Muscle of leg (tissue), 16 donors: Measurements from ENCODE around the gene ELP1. TPM values are rescaled to one million over a fixed set of nuclear protein-coding genes. Genes with fewer than 3 reads are reported as not detected.
"Not testable (repeated sequence)": the region's sequence is repeated elsewhere in the genome, so short reads cannot be mapped to it uniquely, and the experiment has no call there.

ENCODE experiments used
- DNase-seq: peaks from one replicate; pipeline ENCODE4 v3.0.0; 2013
- H3K27ac ChIP-seq: one replicate; pipeline ENCODE4 v1.5.1; 2013; ENCODE audit warnings: mild to moderate bottlenecking, low read length, control low read depth
- H3K27me3 ChIP-seq: one replicate; pipeline ENCODE4 v1.6.1; 2013; ENCODE audit warnings: low read length; ENCODE audit not compliant: control insufficient read depth, insufficient read depth
- H3K36me3 ChIP-seq: one replicate; pipeline ENCODE4 v1.6.1; 2013; ENCODE audit warnings: low read length; ENCODE audit not compliant: control insufficient read depth, insufficient read depth
- H3K4me1 ChIP-seq: one replicate; pipeline ENCODE4 v1.6.1; 2013; ENCODE audit warnings: low read length; ENCODE audit not compliant: control insufficient read depth, insufficient read depth
- H3K4me3 ChIP-seq: one replicate; pipeline ENCODE4 v1.5.1; 2013; ENCODE audit warnings: low read length, control low read depth
- H3K9me3 ChIP-seq: replicated peaks from 2 replicates; pipeline ENCODE4 v1.6.1; 2013; ENCODE audit warnings: low read depth, low read length; ENCODE audit not compliant: control insufficient read depth
- WGBS: methylation state at CpG from one replicate; pipeline ENCODE4 v1.1.5; 2013; ENCODE audit warnings: missing lambda C conversion rate; ENCODE audit not compliant: insufficient coverage; 5-methylcytosine and 5-hydroxymethylcytosine counted together
- long read RNA-seq, 11 donors: transcript quantifications; one replicate each; lab custom pipeline, GENCODE V29; 2026
- polyA plus RNA-seq, 8 donors: library from polyadenylated mRNA; unstranded; fragments of 120-200 nt; gene quantifications; one replicate each; pipeline versions ENCODE4 v1.2.1 to v1.2.3, GENCODE V29; 2013; ENCODE audit warnings: inconsistent platforms in 1 of 8, low replicate concordance in 1 of 8; ENCODE audit not compliant: insufficient read length in 8 of 8, insufficient read depth in 1 of 8
- total RNA-seq: library from RNA; stranded (reverse); fragments of 120-200 nt; gene quantifications from one replicate; pipeline ENCODE4 v1.2.4, GENCODE V29; 2013

The ELP1 gene
- total RNA-seq (28.3 TPM), polyA plus RNA-seq (10 to 100 TPM; 24.1 to 36.0 (median 29.3) TPM)
- long read RNA-seq, donor 1, full-length matches to known transcripts = 2 of 2 reads
- long read RNA-seq, donor 1, partial matches to known transcripts = 0 of 2 reads
- long read RNA-seq, donor 1, other reads (novel, unspliced or antisense) = 0 of 2 reads
- long read RNA-seq, donor 2 = 0 reads
- long read RNA-seq, donor 3, full-length matches to known transcripts = 1 of 1 reads
- long read RNA-seq, donor 3, partial matches to known transcripts = 0 of 1 reads
- long read RNA-seq, donor 3, other reads (novel, unspliced or antisense) = 0 of 1 reads
- long read RNA-seq, donor 4, full-length matches to known transcripts = 1 of 1 reads
- long read RNA-seq, donor 4, partial matches to known transcripts = 0 of 1 reads
- long read RNA-seq, donor 4, other reads (novel, unspliced or antisense) = 0 of 1 reads
- long read RNA-seq, donor 5, full-length matches to known transcripts = 3 of 3 reads
- long read RNA-seq, donor 5, partial matches to known transcripts = 0 of 3 reads
- long read RNA-seq, donor 5, other reads (novel, unspliced or antisense) = 0 of 3 reads
- long read RNA-seq, donor 6, full-length matches to known transcripts = 1 of 13 reads
- long read RNA-seq, donor 6, partial matches to known transcripts = 0 of 13 reads
- long read RNA-seq, donor 6, other reads (novel, unspliced or antisense) = 12 of 13 reads
- long read RNA-seq, donor 7, full-length matches to known transcripts = 3 of 3 reads
- long read RNA-seq, donor 7, partial matches to known transcripts = 0 of 3 reads
- long read RNA-seq, donor 7, other reads (novel, unspliced or antisense) = 0 of 3 reads
- long read RNA-seq, donor 8, full-length matches to known transcripts = 1 of 1 reads
- long read RNA-seq, donor 8, partial matches to known transcripts = 0 of 1 reads
- long read RNA-seq, donor 8, other reads (novel, unspliced or antisense) = 0 of 1 reads
- long read RNA-seq, donor 9 = 0 reads
- long read RNA-seq, donor 10, full-length matches to known transcripts = 1 of 1 reads
- long read RNA-seq, donor 10, partial matches to known transcripts = 0 of 1 reads
- long read RNA-seq, donor 10, other reads (novel, unspliced or antisense) = 0 of 1 reads
- long read RNA-seq, donor 11 = 0 reads

- no peaks in the 10 kb centered on the region for H3K9me3 ChIP-seq
- peak within 1 kb of the TSS; percentile 97 for H3K4me3 ChIP-seq
- peak within 1 kb of the TSS; percentile 88 for H3K27ac ChIP-seq
- peaks cover 3% of the 10 kb centered on the region for H3K27me3 ChIP-seq
- peak; percentile 95 for DNase-seq
- peaks cover 13% of the 10 kb centered on the region for H3K4me1 ChIP-seq
- under 1% methylated on average over 44 of the region's 48 CpGs for WGBS
- peaks cover 3% of the 10 kb centered on the region for H3K36me3 ChIP-seq
Measured at GRCh38 chr9:108933718-108934322, at the start of gene ELP1. Gene ELP1 (minus strand): TSS chr9:108934124. CDS start chr9:108931146, 2,978 bp downstream.

GRCh38 chr9:108980893-108981292, 47.0 kb upstream of the ELP1 start:
- peaks cover 16% of the 10 kb centered on the region for H3K36me3 ChIP-seq

GRCh38 chr9:108978205-108978604, 44.3 kb upstream of the ELP1 start:
- H3K4me3 ChIP-seq = no peak overlapping the region
- WGBS = no CpG with 5 or more reads among the region's 1 CpG
- DNase-seq = peak; percentile 59
- H3K27me3 ChIP-seq = no peaks in the 10 kb centered on the region
- H3K4me1 ChIP-seq = no peaks in the 10 kb centered on the region
- no peak overlapping the region for H3K27ac ChIP-seq
- peaks cover 16% of the 10 kb centered on the region for H3K36me3 ChIP-seq
- no peaks in the 10 kb centered on the region for H3K9me3 ChIP-seq

More at GRCh38 chr9:108980893-108981292, 47.0 kb upstream of the ELP1 start:
- WGBS = no CpG with 5 or more reads among the region's 2 CpGs
- no peaks in the 10 kb centered on the region for H3K9me3 ChIP-seq
- H3K4me3 ChIP-seq = no peak overlapping the region
- DNase-seq = no peak
- no peaks in the 10 kb centered on the region for H3K4me1 ChIP-seq
- H3K27ac ChIP-seq = no peak overlapping the region
- no peaks in the 10 kb centered on the region for H3K27me3 ChIP-seq

GRCh38 chr9:108973895-108974294, 40.0 kb upstream of the ELP1 start:
- no CpG with 5 or more reads among the region's 5 CpGs for WGBS
- Histone ChIP-seq H3K27me3 (no peaks in the 10 kb centered on the region), H3K27ac (no peak overlapping the region), H3K4me3 (no peak overlapping the region), H3K36me3 (peaks cover 6% of the 10 kb centered on the region), H3K4me1 (no peaks in the 10 kb centered on the region), H3K9me3 (no peaks in the 10 kb centered on the region)
- DNase-seq = peak; percentile 54

GRCh38 chr9:108972626-108973209, 38.8 kb upstream of the ELP1 start:
- WGBS = no CpG with 5 or more reads among the region's 2 CpGs

GRCh38 chr9:108972186-108972585, 38.3 kb upstream of the ELP1 start:
- no CpG with 5 or more reads among the region's 3 CpGs for WGBS
- no peak for DNase-seq
- Histone ChIP-seq H3K4me3 (no peak overlapping the region), H3K9me3 (no peaks in the 10 kb centered on the region), H3K4me1 (no peaks in the 10 kb centered on the region), H3K36me3 (no peaks in the 10 kb centered on the region), H3K27me3 (no peaks in the 10 kb centered on the region), H3K27ac (no peak overlapping the region)

More at GRCh38 chr9:108972626-108973209, 38.8 kb upstream of the ELP1 start:
- Histone ChIP-seq H3K36me3 (no peaks in the 10 kb centered on the region), H3K4me1 (no peaks in the 10 kb centered on the region), H3K4me3 (no peak overlapping the region), H3K27ac (no peak overlapping the region), H3K27me3 (no peaks in the 10 kb centered on the region), H3K9me3 (no peaks in the 10 kb centered on the region)
- peak; percentile 63 for DNase-seq

GRCh38 chr9:108971392-108971791, 37.5 kb upstream of the ELP1 start:
- H3K27ac ChIP-seq, H3K27me3 ChIP-seq, H3K9me3 ChIP-seq, H3K36me3 ChIP-seq, DNase-seq, H3K4me3 ChIP-seq, H3K4me1 ChIP-seq: not testable (repeated sequence)
- no CpG with 5 or more reads among the region's 2 CpGs for WGBS

- Histone ChIP-seq H3K4me3 (no peak overlapping the region), H3K9me3 (no peaks in the 10 kb centered on the region), H3K36me3 (peaks cover 11% of the 10 kb centered on the region), H3K4me1 (no peaks in the 10 kb centered on the region), H3K27ac (no peak overlapping the region), H3K27me3 (no peaks in the 10 kb centered on the region)
- DNase-seq = no peak
Measured at GRCh38 chr9:108967916-108968315, 34.0 kb upstream of the ELP1 start.

- no peak overlapping the region for H3K4me3 ChIP-seq
- no peak overlapping the region for H3K27ac ChIP-seq
- WGBS = 100% methylated on average over 2 of the region's 4 CpGs
- H3K4me1 ChIP-seq = no peaks in the 10 kb centered on the region
- no peaks in the 10 kb centered on the region for H3K27me3 ChIP-seq
- H3K9me3 ChIP-seq = no peaks in the 10 kb centered on the region
- no peak for DNase-seq
- peaks cover 11% of the 10 kb centered on the region for H3K36me3 ChIP-seq
Measured at GRCh38 chr9:108963459-108964143, 29.7 kb upstream of the ELP1 start.
